IMR-90 (cell line): ENCODE data around the gene HDAC3. TPM values are rescaled to one million over a fixed set of nuclear protein-coding genes. Genes with fewer than 3 reads are reported as not detected.

Experiments used
- ATAC-seq: fragments of 200-7000 bp; cut with Tn5 transposase; 2 replicates; pipeline ENCODE4 v1.9.1; 2020; ENCODE audit warnings: low read depth, mild to moderate bottlenecking, moderate library complexity
- BruUV-seq: library from RNA; stranded (reverse); fragments of 400-500 nt; replicated peaks from 2 replicates; lab custom pipeline; 2021; lab: Mats Ljungman, UMichigan
- CTCF ChIA-PET: fragments of 300-600 bp; formaldehyde crosslinking; extraction: SDS; loops from one replicate; lab custom pipeline; 2021; ENCODE audit warnings: antibody characterized with exemption; lab: Yijun Ruan, JAX
- POLR2A ChIA-PET: fragments of 300-600 bp; sonication (Branson Sonifier 250); formaldehyde crosslinking; loops from one replicate; lab custom pipeline; 2022; ENCODE audit warnings: antibody characterized with exemption; ENCODE audit not compliant: unreplicated experiment; lab: Charles Lee
- DNase-seq: peaks from one replicate; pipeline ENCODE4 v3.0.0; 2013
- H2AFZ ChIP-seq: replicated peaks from 2 replicates; pipeline ENCODE3; 2013; ENCODE audit warnings: low read length, mild to moderate bottlenecking; ENCODE audit not compliant: poor library complexity
- H2AK5ac ChIP-seq: 2 replicates; pipeline ENCODE4 v1.6.1; 2013; ENCODE audit warnings: low read depth, low read length, inconsistent platforms
- H2AK9ac ChIP-seq: replicated peaks from 2 replicates; pipeline ENCODE3; 2013; ENCODE audit warnings: mild to moderate bottlenecking, low read depth, low read length, moderate library complexity; ENCODE audit not compliant: poor library complexity
- H2BK120ac ChIP-seq: 2 replicates; pipeline ENCODE4 v1.6.1; 2013; ENCODE audit warnings: low read depth, low read length, inconsistent platforms
- H2BK15ac ChIP-seq: 3 replicates; pipeline ENCODE4 v1.6.1; 2013; ENCODE audit warnings: low read depth, low read length, inconsistent platforms
- H2BK20ac ChIP-seq: 2 replicates; pipeline ENCODE4 v1.6.1; 2013; ENCODE audit warnings: low read depth, mild to moderate bottlenecking, inconsistent platforms, low read length, moderate library complexity
- H2BK5ac ChIP-seq: 2 replicates; pipeline ENCODE4 v1.6.1; 2013; ENCODE audit warnings: mild to moderate bottlenecking, low read depth, low read length, inconsistent platforms; ENCODE audit not compliant: poor library complexity, severe bottlenecking
- H3K14ac ChIP-seq: replicated peaks from 2 replicates; pipeline ENCODE4 v1.6.1; 2013; ENCODE audit warnings: low read depth, low read length, inconsistent platforms
- H3K18ac ChIP-seq: 2 replicates; pipeline ENCODE4 v1.6.1; 2013; ENCODE audit warnings: low read depth, low read length, control low read depth
- H3K23ac ChIP-seq: 2 replicates; pipeline ENCODE4 v1.6.1; 2013; ENCODE audit warnings: low read depth, low read length, inconsistent platforms
- H3K27ac ChIP-seq: 2 replicates; pipeline ENCODE4 v1.5.1; 2013; ENCODE audit warnings: mild to moderate bottlenecking, control low read depth, low read length; ENCODE audit not compliant: insufficient read depth
- H3K27me3 ChIP-seq: 2 replicates; pipeline ENCODE4 v1.6.1; 2013; ENCODE audit warnings: low read length; ENCODE audit not compliant: control insufficient read depth, insufficient read depth
- H3K36me3 ChIP-seq: 2 replicates; pipeline ENCODE4 v1.6.1; 2013; ENCODE audit warnings: low read length, mixed read lengths; ENCODE audit not compliant: control insufficient read depth, insufficient read depth
- H3K4ac ChIP-seq: 2 replicates; pipeline ENCODE4 v1.6.1; 2013; ENCODE audit warnings: low read depth, low read length, inconsistent platforms
- H3K4me1 ChIP-seq: 2 replicates; pipeline ENCODE4 v1.6.1; 2013; ENCODE audit warnings: low read length, mixed read lengths; ENCODE audit not compliant: control insufficient read depth, insufficient read depth
- H3K4me2 ChIP-seq: 2 replicates; pipeline ENCODE4 v1.6.1; 2013; ENCODE audit warnings: low read depth, mild to moderate bottlenecking, control low read depth, low read length, moderate library complexity
- H3K4me3 ChIP-seq: 2 replicates; pipeline ENCODE4 v1.5.1; 2013; ENCODE audit warnings: low read depth, mild to moderate bottlenecking, control low read depth, low read length, moderate library complexity; ENCODE audit not compliant: insufficient read depth
- H3K56ac ChIP-seq: 2 replicates; pipeline ENCODE4 v1.6.1; 2013; ENCODE audit warnings: low read length, inconsistent platforms; ENCODE audit not compliant: insufficient read depth; ENCODE audit errors: extremely low read depth
- H3K79me1 ChIP-seq, 2 experiments: 2 replicates each; pipeline ENCODE4 v1.6.1; 2013; ENCODE audit warnings: low read length in 2 of 2, inconsistent platforms in 1 of 2, low read depth in 1 of 2
- H3K9ac ChIP-seq: 2 replicates; pipeline ENCODE4 v1.6.1; 2013; ENCODE audit warnings: low read depth, low read length, control low read depth
- H3K9me1 ChIP-seq: 2 replicates; pipeline ENCODE4 v1.6.1; 2013; ENCODE audit warnings: low read length, inconsistent platforms; ENCODE audit not compliant: insufficient read depth
- H3K9me3 ChIP-seq: 2 replicates; pipeline ENCODE4 v1.6.1; 2013; ENCODE audit warnings: low read length; ENCODE audit not compliant: control insufficient read depth, insufficient read depth
- H4K20me1 ChIP-seq: 2 replicates; pipeline ENCODE4 v1.6.1; 2013; ENCODE audit warnings: low read length, inconsistent platforms; ENCODE audit not compliant: insufficient read depth
- H4K5ac ChIP-seq: 2 replicates; pipeline ENCODE4 v1.6.1; 2013; ENCODE audit warnings: mild to moderate bottlenecking, low read depth, low read length, control low read depth
- H4K8ac ChIP-seq, 2 experiments: 2 replicates each; pipeline ENCODE4 v1.6.1; 2013; ENCODE audit warnings: low read depth in 2 of 2, low read length in 2 of 2, control low read depth in 1 of 2, inconsistent platforms in 1 of 2
- H4K91ac ChIP-seq: 2 replicates; pipeline ENCODE4 v1.6.1; 2013; ENCODE audit warnings: low read depth, low read length, inconsistent platforms; ENCODE audit not compliant: insufficient read depth
- ELK1 ChIP-seq: fragments of 150-350 bp; IDR thresholded peaks from 2 replicates; pipeline ENCODE4 v1.6.1; 2016; ENCODE audit warnings: low read depth, mild to moderate bottlenecking, low read length, moderate library complexity, borderline replicate concordance
- FOS ChIP-seq: fragments of 150-350 bp; IDR thresholded peaks from 2 replicates; pipeline ENCODE4 v1.6.1; 2016; ENCODE audit warnings: low read depth, low read length
- NFE2L2 ChIP-seq: fragments of 150-350 bp; IDR thresholded peaks from 2 replicates; pipeline ENCODE4 v1.6.1; 2016; ENCODE audit warnings: low read depth, mild to moderate bottlenecking, low read length
- SMC3 ChIP-seq: fragments of 150-350 bp; IDR thresholded peaks from 2 replicates; pipeline ENCODE4 v1.6.1; 2016; ENCODE audit warnings: low read depth, mild to moderate bottlenecking, antibody characterized with exemption, low read length, moderate library complexity
- USF2 ChIP-seq: fragments of 150-350 bp; IDR thresholded peaks from 2 replicates; pipeline ENCODE4 v1.6.1; 2017; ENCODE audit warnings: mild to moderate bottlenecking, antibody characterized with exemption, low read length, low read depth
- WGBS, 2 experiments: methylation state at CpG; one replicate each; pipeline versions ENCODE4 v1.1.5 to v1.1.7; 2013; ENCODE audit warnings: missing lambda C conversion rate in 2 of 2; ENCODE audit not compliant: insufficient read length in 1 of 2; ENCODE audit errors: extremely low coverage in 2 of 2; 5-methylcytosine and 5-hydroxymethylcytosine counted together
- dilution Hi-C: fragments of 300-500 bp; cut with HindIII; formaldehyde crosslinking; loops from one replicate; pipeline ENCODE4 v1.14.3; 2018; ENCODE audit warnings: low sequenced_read_pairs; ENCODE audit not compliant: unreplicated experiment
- in situ Hi-C: fragments of 300-500 bp; cut with MboI; formaldehyde crosslinking; loops from 3 replicates; pipeline ENCODE4 v1.14.3; 2019; ENCODE audit warnings: low sequenced_read_pairs, inconsistent platforms, mixed read lengths
- intact Hi-C: fragments of 100-400 bp; cut with micrococcal nuclease; formaldehyde crosslinking; loops from 2 replicates; pipeline ENCODE4 v1.10.0; 2022
- polyA plus RNA-seq, 3 experiments: library from polyadenylated mRNA; depleted of rRNA; stranded (reverse); fragments of >200 nt; gene quantifications; 2 replicates each; pipeline ENCODE4 v1.2.3, GENCODE V29; 2012; ENCODE audit warnings: low replicate concordance in 1 of 3
- total RNA-seq: library from RNA; depleted of rRNA; stranded (reverse); fragments of >200 nt; gene quantifications from 2 replicates; pipeline ENCODE4 v1.2.3, GENCODE V29; 2012

HDAC3 gene
- total and polyA plus RNA-seq, 2 of the 4 experiments (the other 2 are of a cell fraction): 84.2 to 89.7 TPM

- H2BK15ac ChIP-seq: no peak overlapping the region
- H3K23ac ChIP-seq: peak overlapping the region; percentile 95
- TF ChIP-seq SMC3 (no peak), ELK1 (no peak), NFE2L2 (no peak), FOS (no peak), USF2 (no peak)
- H2AK9ac ChIP-seq: peak overlapping the region; percentile 89
- peaks cover 30 to 47% of the 10 kb centered on the region in 2 experiments for H3K79me1 ChIP-seq
- peaks cover 29% of the 10 kb centered on the region for H3K9me1 ChIP-seq
- no peaks in the 10 kb centered on the region for H3K9me3 ChIP-seq
- no peak overlapping the region for H2BK120ac ChIP-seq
- peak overlapping the region; percentile 82 to 94; a peak in 2 of 4 replicates for H4K8ac ChIP-seq
- peak overlapping the region; percentile 97 for H3K9ac ChIP-seq
- H3K27ac ChIP-seq: no peak overlapping the region; the same call in 1 of the 2 replicates
- dilution Hi-C loops: no loop called here
- no peak for ATAC-seq
- peak overlapping the region; percentile 100 for H3K4me2 ChIP-seq
- H3K14ac ChIP-seq: peak overlapping the region; percentile 65
- ChIA-PET POLR2A (no interaction called here), CTCF (interaction anchor here (2.8 kb wide), 2 partner anchors 17 to 44 kb away, joined by 13 to 17 read pairs; partner anchors contain the start of gene DIAPH1)
- H2AFZ ChIP-seq: peak overlapping the region; percentile 97
- H3K56ac ChIP-seq: no peak overlapping the region
- BruUV-seq: no TSS peak
- peak overlapping the region; percentile 75; the same call in 1 of the 2 replicates for H3K4ac ChIP-seq
- H3K18ac ChIP-seq: no peak overlapping the region
- peak overlapping the region; percentile 97 for H3K4me3 ChIP-seq
- H2BK20ac ChIP-seq: no peak overlapping the region
- peaks cover 27% of the 10 kb centered on the region for H4K20me1 ChIP-seq
- intact Hi-C loops: loop anchor here (2.0 kb wide), 1 partner anchor 43 kb away; no protein-coding TSS in a partner anchor
- WGBS, 2 experiments: no CpG with 5 or more reads among the region's 4 CpGs
- 0 out of 2 replicates have a peak overlapping the region, but pooled peaks have one; percentile 7 for H4K5ac ChIP-seq
- peaks cover 12% of the 10 kb centered on the region for H3K4me1 ChIP-seq
- 0 out of 2 replicates have a peak overlapping the region, but pooled peaks have one; percentile 77 for H4K91ac ChIP-seq
- H2AK5ac ChIP-seq: peak overlapping the region; percentile 83
- no peak overlapping the region for H2BK5ac ChIP-seq
- H3K36me3 ChIP-seq: peaks cover 8% of the 10 kb centered on the region
- in situ Hi-C loops: no loop called here
- H3K27me3 ChIP-seq: no peaks in the 10 kb centered on the region
- DNase-seq: no peak
Measured at GRCh38 chr5:141636106-141636412, 590 bp downstream of the HDAC3 start.
